HG03045 (cell line): ENCODE results near the gene PLXDC2.
"Not testable (repeated sequence)": the region's sequence is repeated elsewhere in the genome, so short reads cannot be mapped to it uniquely, and the experiment has no call there.

ENCODE experiments used
- ATAC-seq: cut with Tn5 transposase; IDR thresholded peaks from one replicate; pipeline ENCODE4 v1.9.1; 2021; ENCODE audit warnings: mild to moderate bottlenecking, moderate library complexity; ENCODE audit not compliant: unreplicated experiment

The PLXDC2 gene

GRCh38 chr10:19816411-19817230, at the start of gene PLXDC2:
Gene PLXDC2 (plus strand): TSS chr10:19816432.
- ATAC-seq: no peak

- ATAC-seq: no peak
Observed at GRCh38 chr10:19767876-19768275, 48.4 kb upstream of the PLXDC2 start.

DNA sequence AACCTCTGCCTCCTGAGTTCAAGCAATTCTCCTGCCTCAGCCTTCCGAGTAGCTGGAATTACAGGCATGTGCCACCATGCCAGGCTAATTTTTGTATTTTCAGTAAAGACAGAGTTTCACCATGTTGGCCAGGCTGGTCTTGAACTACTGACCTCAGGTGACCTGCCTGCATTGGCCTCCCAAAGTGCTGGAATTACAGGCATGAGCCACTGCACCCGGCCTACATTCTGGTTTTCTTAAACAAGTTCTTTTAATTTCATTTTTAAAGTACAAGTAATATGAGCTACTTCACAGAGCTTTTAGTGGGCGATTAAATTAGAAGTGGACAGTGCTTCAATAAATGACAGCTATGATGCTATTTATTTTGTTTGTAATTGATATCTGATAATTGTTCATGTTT, 46.4 kb upstream of the PLXDC2 start:
- not testable (repeated sequence) for ATAC-seq

- ATAC-seq: no peak
Observed at GRCh38 chr10:19772972-19773371, 43.3 kb upstream of the PLXDC2 start.

- ATAC-seq: no peak
Observed at GRCh38 chr10:19775296-19775695, 40.9 kb upstream of the PLXDC2 start.

- no peak for ATAC-seq
Observed at GRCh38 chr10:19777806-19778205, 38.4 kb upstream of the PLXDC2 start.

DNA sequence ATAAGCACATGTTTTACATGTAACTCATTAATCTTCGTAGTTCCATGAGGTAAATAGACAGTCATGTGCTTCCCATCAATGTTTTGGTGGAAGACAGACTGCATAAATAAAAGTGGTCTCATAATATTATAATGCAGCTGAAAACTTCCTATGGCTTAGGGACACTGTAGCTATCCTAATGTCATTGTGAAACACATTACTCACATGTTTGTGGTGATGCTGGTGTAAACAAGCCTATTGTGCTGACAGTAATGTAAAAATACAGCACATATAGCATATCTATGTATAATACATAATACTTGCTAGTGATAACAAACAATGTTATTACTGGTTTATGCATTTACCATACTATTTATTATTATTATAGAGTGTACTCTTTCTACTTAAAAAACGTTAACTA, 37.2 kb upstream of the PLXDC2 start:
- no peak for ATAC-seq

DNA sequence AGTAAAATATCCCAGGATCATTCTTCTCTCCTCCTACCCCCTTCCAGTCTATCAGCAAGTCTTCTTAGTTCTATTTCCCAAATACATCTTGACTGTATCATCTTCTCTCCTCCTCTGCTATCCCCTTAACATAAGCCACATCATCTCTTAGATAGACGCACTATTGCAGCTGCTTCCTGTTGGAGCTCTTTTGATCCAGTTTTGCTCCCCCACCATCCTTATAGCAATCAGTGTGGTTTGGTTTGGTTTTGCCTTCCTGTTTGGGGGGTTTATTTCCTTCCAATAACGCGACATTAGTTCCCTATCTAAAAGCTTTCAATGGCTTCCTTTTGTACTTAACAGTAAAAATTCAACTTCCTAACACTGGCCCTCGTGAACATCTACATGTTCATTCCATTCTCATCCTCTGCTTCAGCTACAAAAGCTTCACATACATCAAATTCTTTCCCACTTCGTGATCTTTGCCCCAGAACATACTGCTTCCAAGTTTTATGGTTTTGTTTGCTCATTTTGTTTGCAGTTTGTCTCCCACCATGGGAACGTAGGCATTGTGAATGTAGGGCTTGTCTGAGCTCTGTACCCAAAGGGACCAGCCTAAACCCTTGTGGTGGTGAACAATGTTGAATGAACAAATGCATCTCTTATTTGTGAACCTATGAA, 33.7 kb upstream of the PLXDC2 start:
- ATAC-seq: no peak

DNA sequence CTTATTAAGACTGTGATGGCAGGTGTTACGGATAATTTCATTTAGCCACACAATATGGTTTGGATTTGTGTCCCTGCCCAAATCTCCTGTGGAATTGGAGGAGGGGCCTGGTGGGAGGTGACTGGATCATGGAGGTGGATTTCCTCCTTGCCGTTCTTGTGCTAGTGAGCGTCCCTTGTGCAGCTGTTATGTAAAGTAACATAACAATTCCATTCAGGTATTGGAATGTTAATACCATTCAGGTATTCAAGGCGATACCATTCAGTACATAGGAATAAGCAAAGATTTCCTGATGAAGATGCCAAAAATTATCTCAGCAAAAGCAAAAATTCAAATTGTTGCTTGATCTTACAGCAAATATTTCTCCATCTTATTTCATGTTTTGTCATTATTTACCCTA, 32.5 kb upstream of the PLXDC2 start:
- ATAC-seq: no peak

GRCh38 chr10:19785366-19785765, 30.9 kb upstream of the PLXDC2 start:
- ATAC-seq: no peak

DNA sequence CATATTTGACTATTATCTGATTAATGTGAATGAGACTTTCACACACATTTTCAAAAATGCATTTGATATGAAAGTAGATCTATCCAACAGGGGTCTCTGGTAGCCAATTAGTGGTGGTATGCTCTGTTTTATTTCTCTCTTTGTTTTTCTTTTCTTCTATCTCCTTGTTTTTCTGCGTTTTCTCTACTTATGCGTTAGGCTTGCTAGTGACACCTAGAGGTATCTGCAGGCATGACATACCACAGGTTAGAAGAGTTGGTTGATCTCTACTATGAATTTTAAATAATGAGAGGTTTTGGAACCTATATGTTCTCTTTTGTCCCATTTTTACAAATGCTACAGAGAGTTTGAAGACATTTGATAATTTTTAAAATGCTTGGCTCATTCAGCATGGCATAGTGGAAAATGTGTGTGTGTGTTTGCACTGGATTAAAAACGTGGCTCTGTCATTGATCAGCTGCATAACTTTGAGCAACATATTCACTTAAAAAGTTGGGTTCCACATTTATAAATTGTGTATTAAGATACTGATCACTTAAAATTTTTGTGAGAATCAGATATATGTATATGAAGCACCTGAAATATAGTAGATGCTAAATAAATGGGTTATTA, 28.1 kb upstream of the PLXDC2 start:
- ATAC-seq: no peak

GRCh38 chr10:19788902-19789301, 27.3 kb upstream of the PLXDC2 start:
- ATAC-seq: no peak

DNA sequence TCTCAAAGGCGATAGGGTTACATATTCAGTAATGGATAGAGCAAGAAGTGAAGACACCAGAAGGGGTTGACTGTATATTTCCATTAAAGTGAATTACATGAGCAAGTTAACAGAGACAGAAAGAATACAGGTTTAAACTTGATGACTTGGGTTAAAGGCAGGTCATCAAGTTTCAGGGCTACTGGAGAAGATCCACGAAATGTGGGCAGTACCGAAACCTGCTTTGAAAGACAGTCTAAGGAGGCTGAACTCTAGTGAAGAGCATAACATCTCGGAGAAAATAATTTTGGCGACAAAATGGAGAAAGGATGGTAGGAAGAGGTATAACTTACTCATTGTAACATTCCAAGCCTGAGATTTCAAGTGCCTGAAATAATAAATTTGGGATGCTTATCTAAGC, 26.6 kb upstream of the PLXDC2 start:
- no peak for ATAC-seq

DNA sequence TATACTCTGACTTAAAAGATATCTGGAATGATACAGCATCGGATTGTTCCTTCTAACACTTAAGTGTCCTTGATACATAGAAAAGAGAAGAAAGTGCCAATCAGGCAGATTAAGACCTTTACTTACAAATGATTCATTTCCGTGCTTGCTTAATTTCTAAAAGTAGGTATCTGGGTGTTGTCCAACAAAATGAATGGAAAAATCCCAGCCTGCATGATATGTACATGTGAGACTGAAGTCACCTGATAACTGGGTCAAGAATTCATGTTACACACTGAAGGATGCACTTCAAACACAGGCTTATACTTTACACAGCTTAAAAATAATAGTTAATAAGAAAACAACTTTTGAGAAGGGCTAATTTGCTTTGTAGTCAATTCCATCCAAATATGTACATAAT, 25.2 kb upstream of the PLXDC2 start:
- ATAC-seq: no peak

GRCh38 chr10:19795684-19796083, 20.5 kb upstream of the PLXDC2 start:
- ATAC-seq: no peak

DNA sequence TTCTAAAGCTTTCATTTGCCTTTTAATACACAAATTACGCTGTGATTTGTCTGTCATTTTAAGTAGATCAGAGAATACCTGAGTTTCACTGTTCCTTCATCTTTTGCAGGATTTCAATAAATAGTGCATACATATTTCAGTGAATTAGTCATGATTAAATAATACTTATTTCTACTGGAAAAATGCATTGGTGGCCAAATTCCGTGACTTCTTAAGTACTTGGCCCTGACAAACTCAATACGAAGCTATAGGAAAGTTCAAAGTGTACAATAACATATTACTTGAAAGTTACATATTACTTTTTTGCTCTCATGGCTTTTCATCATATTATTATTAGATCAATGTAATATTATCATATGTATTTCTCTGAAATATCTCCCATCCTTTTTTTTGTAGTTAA, 16.1 kb upstream of the PLXDC2 start:
- no peak for ATAC-seq

DNA sequence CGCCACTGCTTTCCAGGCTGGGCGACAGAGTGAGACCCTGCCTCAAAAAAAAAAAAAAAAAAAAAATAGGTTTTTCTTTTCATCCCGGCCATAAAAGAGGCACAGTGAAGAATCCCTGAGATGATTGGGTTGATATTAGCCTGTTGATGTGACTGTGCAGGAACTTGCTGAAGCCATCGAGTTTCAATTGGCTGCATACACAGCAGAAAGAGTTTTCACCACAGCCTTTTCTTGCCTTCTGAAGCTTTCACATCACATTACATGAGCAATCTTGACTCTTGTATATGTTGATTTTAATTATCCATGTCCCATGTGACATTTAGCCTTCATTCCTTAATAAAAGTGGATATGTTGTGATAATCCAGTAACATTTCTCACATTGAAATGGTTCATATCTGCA, 14.9 kb upstream of the PLXDC2 start:
- no peak for ATAC-seq

DNA sequence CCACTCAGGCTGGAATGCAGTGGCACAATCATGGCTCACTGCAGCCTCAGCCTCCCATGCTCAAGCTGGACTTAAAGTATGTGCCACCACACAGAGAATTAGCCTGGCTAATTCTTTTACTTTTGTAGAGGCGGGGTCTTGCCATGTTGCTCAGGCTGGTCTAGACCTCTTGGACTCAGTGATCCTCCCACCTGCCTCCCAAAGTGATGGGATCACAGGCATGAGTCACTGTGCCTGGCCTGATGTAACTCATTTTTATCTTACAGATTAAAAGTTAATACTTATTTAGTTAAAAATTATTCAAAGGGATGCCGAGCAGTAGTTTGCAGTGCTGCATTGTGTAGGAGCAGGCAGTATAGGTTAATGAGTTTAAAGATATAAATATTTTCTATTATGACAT, 12.6 kb upstream of the PLXDC2 start:
- no peak for ATAC-seq

- ATAC-seq: no peak
Observed at GRCh38 chr10:19809481-19809880, 6.8 kb upstream of the PLXDC2 start.

GRCh38 chr10:19811540-19811939, 4.7 kb upstream of the PLXDC2 start:
- ATAC-seq: no peak

DNA sequence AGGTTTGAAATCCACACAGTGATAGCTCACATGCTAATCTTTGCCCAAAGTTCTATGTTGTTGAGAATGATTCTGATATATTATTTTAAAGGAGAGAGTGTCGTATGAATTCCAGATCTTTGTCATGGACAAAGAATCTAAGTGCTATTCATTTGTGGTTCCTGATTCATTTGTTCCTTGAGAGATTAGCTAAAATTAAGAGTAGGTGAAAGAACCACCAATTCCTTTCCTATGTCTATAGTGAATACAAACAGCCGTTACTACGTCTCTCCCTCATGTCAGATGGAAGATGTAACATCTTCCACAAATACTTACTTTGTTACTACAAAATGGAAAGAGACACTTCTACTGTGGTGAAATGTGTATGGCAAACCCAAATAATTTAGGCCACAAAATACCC, 3.3 kb upstream of the PLXDC2 start:
- no peak for ATAC-seq
